Measurements from ENCODE around the gene ZNF418.
"Not testable (repeated sequence)": the region's sequence is repeated elsewhere in the genome, so short reads cannot be mapped to it uniquely, and the experiment has no call there.

ZNF418 gene

DNA sequence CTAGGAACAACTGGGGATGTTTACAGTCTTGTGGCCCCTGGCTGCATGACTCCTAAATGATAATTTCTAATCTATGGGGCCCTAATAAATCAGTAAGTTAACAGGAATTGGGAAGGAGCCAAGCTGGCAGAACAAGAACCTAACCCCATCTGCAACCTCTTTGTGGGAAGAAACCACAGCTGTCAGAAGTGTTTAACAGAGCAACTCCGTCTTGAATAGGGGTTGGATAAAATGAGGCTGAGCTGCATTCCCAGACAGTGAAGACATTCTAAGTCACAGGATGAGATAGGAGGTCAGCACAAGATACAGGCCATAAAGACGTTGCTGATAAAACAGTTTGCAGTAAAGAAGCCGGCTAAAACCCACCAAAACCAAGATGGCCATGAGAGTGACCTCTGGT, 44.5 kb downstream of the ZNF418 start:
- DNase-seq (ENCODE audit: low read depth in 2 of 3, low spot score in 2 of 3), result not testable (repeated sequence)

DNA sequence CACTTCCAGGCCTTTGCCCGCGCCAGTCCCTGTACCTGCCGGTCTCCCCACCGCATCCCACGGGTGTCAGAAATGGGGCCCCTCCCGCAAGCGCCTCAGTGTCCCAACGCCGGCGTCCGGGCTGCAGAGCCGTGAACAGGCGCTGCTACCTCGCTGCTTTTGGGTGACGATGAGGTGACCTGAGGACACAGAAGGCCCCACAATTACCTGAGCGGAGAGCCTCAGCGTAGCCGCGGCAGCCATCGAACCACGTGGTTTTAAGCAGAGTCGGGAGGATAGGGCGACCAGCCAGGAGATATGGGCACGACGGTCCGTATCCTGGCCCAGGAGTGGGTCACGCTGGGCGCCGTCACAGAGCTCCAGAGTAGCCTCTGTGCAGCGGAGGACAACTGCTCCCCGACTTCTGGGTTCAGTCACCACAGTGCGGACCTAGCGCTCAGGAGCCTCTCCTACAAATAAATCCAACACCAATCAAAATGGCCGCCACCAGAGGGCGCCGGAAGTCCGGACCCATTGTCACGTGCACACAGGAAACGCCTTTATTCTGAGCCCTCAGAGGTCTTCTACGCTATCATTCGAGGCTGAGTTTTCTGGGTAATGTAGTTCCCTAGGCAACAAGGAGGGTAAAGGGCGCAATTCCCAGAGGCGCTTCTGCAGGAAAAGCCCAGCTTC, 46.5 kb downstream of the ZNF418 start, which contains the start of gene ZNF814:
ZNF814 (minus strand) TSS at position 478 of the 672 bp plus-strand sequence; CDS start at position 243, 235 bp downstream.
- peak; percentile 43 to 64 (median 53) for DNase-seq (ENCODE audit: low read depth in 2 of 3, low spot score in 2 of 3)

DNA sequence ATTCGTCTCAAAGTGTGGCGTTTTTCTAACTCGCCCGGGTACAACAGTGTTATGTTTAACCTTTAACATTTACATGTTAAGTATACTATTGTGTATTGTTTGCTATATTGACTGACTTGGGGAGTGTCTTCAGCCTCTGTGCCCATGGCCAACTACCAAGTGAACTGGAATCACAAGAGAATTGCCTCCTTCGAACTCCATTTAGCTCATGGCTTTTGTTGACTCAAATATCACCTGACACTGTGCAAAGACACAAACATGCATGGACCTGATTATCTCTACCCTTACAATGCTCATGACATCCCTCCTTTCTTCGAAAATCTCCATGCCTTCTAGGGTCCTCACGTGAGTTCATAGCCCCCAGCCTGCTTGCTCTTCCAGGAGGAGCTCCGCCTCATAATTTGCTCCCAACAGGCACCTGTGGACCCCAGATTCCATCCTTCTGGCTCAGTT, 47.1 kb downstream of the ZNF418 start:
- DNase-seq (ENCODE audit: low read depth in 2 of 3, low spot score in 2 of 3), result no peak

- DNase-seq (ENCODE audit: low read depth in 2 of 3, low spot score in 2 of 3), result no peak
Measured at GRCh38 chr19:57887195-57887941, 47.8 kb downstream of the ZNF418 start.

GRCh38 chr19:57886046-57886445, 49.2 kb downstream of the ZNF418 start:
- no peak for DNase-seq (ENCODE audit: low read depth in 2 of 3, low spot score in 2 of 3)

- not testable (repeated sequence) for DNase-seq (ENCODE audit: low read depth in 2 of 3, low spot score in 2 of 3)
Measured at GRCh38 chr19:57873883-57874799, 61.1 kb downstream of the ZNF418 start.

GRCh38 chr19:57872450-57872849, 62.8 kb downstream of the ZNF418 start:
- DNase-seq (ENCODE audit: low read depth in 2 of 3, low spot score in 2 of 3), result no peak

All from activated CD8-positive, alpha-beta memory T cell treated with anti-CD3 and anti-CD28 coated beads for 48 hours (primary cell).